HTERT RPE-1 (cell line): ENCODE data around the gene ACSF2.

Experiments
- in situ Hi-C: fragments of 300-500 bp; cut with MboI; formaldehyde crosslinking; loops from 4 replicates; pipeline ENCODE4 v1.14.3; 2020; ENCODE audit warnings: low sequenced_read_pairs

The ACSF2 gene

DNA sequence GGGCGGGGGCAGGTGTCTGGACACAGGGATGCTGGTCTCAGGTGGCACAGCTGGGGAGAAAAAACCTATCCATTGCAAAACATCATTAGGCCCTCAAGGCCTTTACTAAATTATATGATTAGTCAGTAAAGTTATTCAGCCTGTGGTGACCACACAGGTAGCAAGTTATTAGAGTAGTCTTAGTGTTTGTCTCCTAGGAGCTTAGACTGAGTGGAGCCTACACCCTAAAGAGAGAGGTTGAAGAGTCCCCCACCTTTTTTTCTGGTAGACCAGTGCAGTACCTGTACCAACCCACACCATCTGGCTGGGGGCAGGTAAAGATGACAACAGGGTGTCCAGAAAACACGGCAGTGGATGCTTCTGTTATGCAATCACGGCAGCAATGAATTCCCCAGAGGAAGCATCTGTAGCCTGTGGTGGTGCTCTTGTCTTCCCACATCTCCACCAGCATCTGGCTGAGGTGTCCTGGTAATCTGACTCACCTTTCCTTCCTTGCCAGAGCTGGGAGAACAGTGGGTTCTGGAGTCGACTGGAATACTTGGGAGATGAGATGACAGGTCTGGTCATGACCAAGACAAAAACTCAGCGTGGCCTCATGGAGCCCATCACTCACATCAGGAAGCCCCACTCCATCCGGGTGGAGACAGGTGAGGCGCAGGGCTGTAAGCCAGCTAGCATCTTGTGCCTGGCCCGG lies 93.3 kb downstream of the ACSF2 start:
- in situ Hi-C loops, result no loop called here

DNA sequence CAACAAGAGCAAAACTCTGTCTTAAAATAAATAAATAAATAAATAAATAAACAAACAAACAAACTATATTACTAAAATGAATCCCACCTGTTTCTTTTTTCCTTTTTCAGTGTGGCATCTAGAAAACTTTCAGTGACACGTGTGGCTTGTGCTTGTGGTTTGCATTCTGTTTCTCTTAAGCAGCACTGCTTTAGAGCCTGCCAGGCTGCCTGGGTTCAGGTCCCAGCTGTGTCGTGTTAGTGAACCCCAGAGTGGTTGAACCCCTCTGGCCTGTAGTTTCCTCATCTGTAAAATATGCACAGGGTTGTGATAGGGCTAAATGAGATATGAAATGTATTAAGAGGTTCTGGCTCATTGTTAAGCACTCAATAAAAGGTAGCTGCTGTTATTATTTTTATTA lies 94.5 kb downstream of the ACSF2 start:
- in situ Hi-C loops, result no loop called here

DNA sequence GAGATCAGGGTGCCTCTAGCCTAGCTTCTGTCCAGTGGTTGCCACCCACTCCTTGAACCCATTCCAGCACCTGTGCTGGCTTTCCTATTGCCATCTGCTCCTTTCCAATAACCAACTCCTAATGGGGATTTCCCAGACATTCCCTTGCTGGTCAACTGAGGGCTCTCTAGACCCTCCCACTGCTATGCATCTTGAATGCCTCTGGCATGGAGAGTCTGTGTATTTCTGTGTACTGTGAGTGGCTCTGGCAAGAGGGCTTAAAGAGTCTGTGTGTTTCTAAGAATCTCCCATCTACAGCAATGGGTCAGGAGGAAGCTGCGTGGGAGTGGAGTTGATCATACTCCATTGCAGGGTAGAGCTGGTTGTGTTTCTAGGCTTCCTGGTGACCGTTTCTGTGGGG lies 95.5 kb downstream of the ACSF2 start:
- in situ Hi-C loops, result no loop called here

DNA sequence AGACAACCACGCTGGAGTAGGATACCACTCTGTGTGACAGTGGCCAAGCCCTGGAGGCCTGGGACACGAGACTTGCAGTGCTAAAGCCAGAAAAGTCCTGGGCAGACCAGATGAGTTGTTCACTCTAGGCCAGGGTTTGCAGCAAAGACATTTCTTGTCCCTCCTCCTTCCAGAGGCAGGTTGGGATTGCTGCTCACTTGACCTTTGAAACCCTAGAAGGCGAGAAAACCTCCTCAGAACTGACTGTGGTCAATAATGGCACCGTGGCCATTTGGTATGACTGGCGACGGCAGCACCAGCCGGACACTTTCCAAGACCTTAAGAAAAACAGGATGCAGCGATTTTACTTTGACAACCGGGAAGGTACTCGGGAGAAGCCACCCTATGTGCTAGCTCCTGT lies 96.7 kb downstream of the ACSF2 start:
- in situ Hi-C loops, result no loop called here

DNA sequence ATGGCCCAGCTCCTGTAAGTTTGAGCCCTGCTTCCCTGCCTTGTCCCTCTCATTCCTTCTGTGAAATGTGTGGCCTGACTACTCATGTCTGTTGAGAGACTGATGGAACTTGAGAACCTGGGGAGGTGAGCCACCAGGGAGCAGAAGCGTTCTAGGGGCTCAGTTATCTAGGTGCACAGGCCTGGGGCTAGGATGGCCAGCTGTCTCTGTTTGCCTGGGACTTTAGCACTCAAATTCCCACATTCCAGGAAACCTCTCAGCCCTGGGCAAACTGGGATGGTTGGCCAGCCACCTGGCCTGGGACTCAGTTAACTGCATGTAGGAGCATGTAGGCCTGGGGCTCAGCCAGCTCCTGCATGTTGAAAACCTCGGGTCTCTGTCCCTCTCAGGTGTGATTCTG lies 97.2 kb downstream of the ACSF2 start:
- in situ Hi-C loops, result no loop called here
